Endothelial cell (in vitro differentiated cells): ENCODE results near the gene GOLPH3L. TPM values are rescaled to one million over a fixed set of nuclear protein-coding genes. Genes with fewer than 3 reads are reported as not detected.
A peak's percentile ranks its signal among the peaks of the same experiment; 100 is the strongest.

Experiments used
- DNase-seq: peaks from one replicate; pipeline ENCODE4 v3.0.0; 2021; ENCODE audit warnings: low spot score
- H3K27ac Mint-ChIP-seq: one replicate; pipeline ENCODE4 v1.8.0; 2021; ENCODE audit warnings: mixed read lengths, inconsistent platforms; ENCODE audit not compliant: unreplicated experiment
- H3K27me3 Mint-ChIP-seq: one replicate; pipeline ENCODE4 v1.8.0; 2021; ENCODE audit warnings: mild to moderate bottlenecking, moderate library complexity, mixed read lengths, inconsistent platforms; ENCODE audit not compliant: unreplicated experiment
- H3K36me3 Mint-ChIP-seq: one replicate; pipeline ENCODE4 v1.8.0; 2021; ENCODE audit warnings: mild to moderate bottlenecking, low read depth, mixed read lengths, inconsistent platforms; ENCODE audit not compliant: unreplicated experiment
- H3K4me1 Mint-ChIP-seq: one replicate; pipeline ENCODE4 v1.8.0; 2021; ENCODE audit warnings: mild to moderate bottlenecking, mixed read lengths, inconsistent platforms; ENCODE audit not compliant: unreplicated experiment
- H3K4me3 Mint-ChIP-seq: one replicate; pipeline ENCODE4 v1.8.0; 2021; ENCODE audit warnings: mild to moderate bottlenecking, mixed read lengths, inconsistent platforms; ENCODE audit not compliant: unreplicated experiment
- H3K9me3 Mint-ChIP-seq: one replicate; pipeline ENCODE4 v1.8.0; 2021; ENCODE audit warnings: mixed read lengths, inconsistent platforms; ENCODE audit not compliant: unreplicated experiment
- total RNA-seq: library from RNA; stranded (reverse); fragmentation: NEBNext Ultra II Directional; extraction: Animal tissue kit (Norgen Biotek cat#: 25700); gene quantifications from one replicate; pipeline ENCODE4 v1.2.1, GENCODE V29; 2021; ENCODE audit not compliant: unreplicated experiment
- TF ChIP-seq, protein P1 (sequence below): fragments of 200-600 bp; sonication (generic); IDR thresholded peaks from one replicate; pipeline ENCODE4 v1.5.0; 2021; ENCODE audit warnings: antibody characterized with exemption; ENCODE audit not compliant: unreplicated experiment

GOLPH3L gene
- total RNA-seq, 1 donor from 2014 or later: 21.5 TPM

DNA sequence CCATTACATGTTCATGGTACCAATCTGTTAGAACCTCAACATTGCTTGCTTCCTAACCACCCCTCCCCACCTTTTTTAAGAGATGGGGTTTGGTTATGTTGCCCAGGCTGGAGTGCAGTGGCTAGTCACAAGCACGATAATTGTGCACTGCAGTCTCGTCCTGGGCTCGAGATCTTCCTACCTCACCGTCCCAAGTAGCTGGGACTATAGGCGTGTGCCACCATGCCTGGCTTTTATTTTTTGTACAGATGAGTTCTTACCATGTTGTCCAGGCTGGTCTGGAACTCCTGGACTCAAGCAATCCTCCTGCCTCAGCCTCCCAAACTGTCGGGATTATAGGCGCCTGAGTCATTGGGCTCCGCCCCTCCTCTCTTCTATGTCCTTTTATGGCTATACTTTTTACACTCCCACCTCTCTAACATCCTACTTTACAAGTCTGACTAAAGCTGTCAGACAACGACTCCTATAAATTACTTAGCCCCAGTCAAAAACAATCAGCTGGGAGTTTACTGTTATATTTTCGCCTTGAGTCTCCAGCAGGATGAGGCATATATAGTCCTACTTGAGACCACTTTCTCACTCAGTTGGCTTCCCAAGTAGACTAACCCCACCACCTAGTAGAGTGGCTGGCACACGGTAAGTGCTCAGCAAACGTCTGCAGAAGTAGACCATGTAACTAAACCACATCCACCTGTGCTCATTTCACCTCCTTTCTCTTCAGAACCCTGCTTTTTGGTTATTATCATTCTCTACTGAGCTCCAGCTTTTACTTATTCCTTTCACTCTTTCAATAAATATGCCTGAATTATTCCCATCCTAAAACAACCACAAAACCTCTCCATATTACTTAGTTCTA lies 81.4 kb downstream of the GOLPH3L start:
- Mint-ChIP-seq H3K9me3 (no peaks in the 10 kb centered on the region), H3K4me1 (peaks cover 25% of the 10 kb centered on the region), H3K27ac (peak overlapping the region; percentile 37), H3K36me3 (peaks cover 22% of the 10 kb centered on the region), H3K27me3 (peaks cover 6% of the 10 kb centered on the region), H3K4me3 (peak overlapping the region; percentile 1)
- no peak for DNase-seq
- TF ChIP-seq, protein P1, sequence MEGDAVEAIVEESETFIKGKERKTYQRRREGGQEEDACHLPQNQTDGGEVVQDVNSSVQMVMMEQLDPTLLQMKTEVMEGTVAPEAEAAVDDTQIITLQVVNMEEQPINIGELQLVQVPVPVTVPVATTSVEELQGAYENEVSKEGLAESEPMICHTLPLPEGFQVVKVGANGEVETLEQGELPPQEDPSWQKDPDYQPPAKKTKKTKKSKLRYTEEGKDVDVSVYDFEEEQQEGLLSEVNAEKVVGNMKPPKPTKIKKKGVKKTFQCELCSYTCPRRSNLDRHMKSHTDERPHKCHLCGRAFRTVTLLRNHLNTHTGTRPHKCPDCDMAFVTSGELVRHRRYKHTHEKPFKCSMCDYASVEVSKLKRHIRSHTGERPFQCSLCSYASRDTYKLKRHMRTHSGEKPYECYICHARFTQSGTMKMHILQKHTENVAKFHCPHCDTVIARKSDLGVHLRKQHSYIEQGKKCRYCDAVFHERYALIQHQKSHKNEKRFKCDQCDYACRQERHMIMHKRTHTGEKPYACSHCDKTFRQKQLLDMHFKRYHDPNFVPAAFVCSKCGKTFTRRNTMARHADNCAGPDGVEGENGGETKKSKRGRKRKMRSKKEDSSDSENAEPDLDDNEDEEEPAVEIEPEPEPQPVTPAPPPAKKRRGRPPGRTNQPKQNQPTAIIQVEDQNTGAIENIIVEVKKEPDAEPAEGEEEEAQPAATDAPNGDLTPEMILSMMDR: no peak

DNA sequence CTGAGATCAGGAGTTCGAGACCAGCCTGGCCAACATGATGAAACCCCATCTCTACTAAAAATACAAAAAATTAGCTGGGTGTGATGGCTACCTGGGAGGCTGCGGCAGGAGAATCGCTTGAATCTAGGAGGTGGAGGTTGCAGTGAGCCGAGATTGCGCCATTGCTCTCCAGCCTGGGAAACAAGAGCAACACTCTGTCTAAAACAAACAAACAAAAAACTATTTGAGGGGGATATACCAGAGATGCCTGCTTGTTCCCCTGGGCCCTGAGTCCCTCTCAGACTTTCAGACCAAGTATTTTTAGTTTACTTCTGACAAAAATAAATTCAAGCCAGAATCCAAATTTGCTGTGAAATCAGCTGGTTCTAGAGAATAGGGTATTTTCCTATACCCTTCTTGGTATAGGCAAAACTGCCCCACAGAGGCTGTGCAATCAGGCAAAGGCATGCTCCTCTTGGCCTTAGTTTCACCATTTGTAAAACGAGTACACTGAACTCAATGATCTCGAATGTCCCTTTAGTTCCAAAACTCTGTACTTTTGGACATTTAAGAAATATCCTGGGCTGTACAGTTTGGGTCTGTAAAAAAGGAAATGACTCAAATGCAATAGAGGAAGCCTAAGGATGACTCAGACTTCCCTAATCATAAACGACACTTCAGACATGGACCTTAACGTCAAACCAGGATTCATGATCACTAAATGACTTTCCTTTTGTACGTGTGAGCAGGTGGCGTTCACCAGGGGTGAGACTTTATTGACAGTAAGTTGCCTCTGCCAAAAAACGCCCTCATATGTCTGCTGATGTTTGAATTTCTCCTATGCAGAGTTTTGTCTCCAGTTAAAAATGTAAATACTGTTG lies 83.7 kb downstream of the GOLPH3L start:
- Mint-ChIP-seq H3K4me1 (peaks cover 28% of the 10 kb centered on the region), H3K9me3 (no peaks in the 10 kb centered on the region), H3K4me3 (no peak overlapping the region), H3K36me3 (peaks cover 8% of the 10 kb centered on the region), H3K27me3 (peaks cover 4% of the 10 kb centered on the region), H3K27ac (peak overlapping the region; percentile 98)
- TF ChIP-seq, protein P1: no peak
- DNase-seq: no peak

DNA sequence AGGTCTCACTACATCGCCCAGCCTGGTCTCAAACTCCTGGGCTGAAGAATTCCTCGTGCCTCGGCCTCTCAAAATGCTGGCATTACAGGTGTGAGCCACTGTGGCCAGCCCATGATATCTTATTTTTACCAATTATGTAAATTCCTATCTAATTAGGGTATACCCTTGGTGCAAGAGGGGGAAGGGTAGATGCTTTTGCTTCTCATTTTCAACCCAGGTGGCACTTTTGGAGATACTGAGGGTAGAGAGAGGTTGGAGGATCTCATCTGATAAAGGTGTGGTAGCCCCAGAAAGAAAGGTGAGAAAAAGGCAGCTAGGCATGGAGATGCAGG lies 85.0 kb downstream of the GOLPH3L start:
- no peak for DNase-seq
- H3K27ac Mint-ChIP-seq: peak overlapping the region; percentile 98
- peaks cover 4% of the 10 kb centered on the region for H3K27me3 Mint-ChIP-seq
- H3K9me3 Mint-ChIP-seq: no peaks in the 10 kb centered on the region
- H3K36me3 Mint-ChIP-seq: peaks cover 6% of the 10 kb centered on the region
- peak overlapping the region; percentile 82 for H3K4me3 Mint-ChIP-seq
- TF ChIP-seq, protein P1: no peak
- H3K4me1 Mint-ChIP-seq: peaks cover 28% of the 10 kb centered on the region

DNA sequence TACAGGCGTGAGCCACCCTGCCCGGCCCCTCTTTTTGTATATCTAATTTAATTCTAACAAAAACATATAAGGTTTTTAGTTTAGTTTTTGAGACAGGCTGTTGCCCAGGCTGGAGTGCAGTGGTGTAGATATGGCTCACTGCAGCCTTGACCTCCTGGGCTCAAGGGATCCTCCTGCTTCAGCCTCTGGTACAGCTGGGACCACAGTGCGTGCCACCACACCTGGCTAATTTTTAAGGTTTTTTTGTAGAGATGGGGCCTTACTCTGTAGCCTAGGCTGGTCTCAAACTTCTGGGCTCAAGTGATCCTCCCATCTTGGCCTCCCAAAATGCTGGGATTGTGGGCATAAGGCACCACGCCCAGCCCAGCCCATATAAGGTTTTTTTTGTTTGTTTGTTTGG lies 86.4 kb downstream of the GOLPH3L start:
- no peak overlapping the region for H3K4me3 Mint-ChIP-seq
- TF ChIP-seq, protein P1: no peak
- no peaks in the 10 kb centered on the region for H3K9me3 Mint-ChIP-seq
- DNase-seq: no peak
- H3K27ac Mint-ChIP-seq: peak overlapping the region; percentile 98
- H3K4me1 Mint-ChIP-seq: peaks cover 28% of the 10 kb centered on the region
- H3K36me3 Mint-ChIP-seq: peaks cover 3% of the 10 kb centered on the region
- H3K27me3 Mint-ChIP-seq: peaks cover 4% of the 10 kb centered on the region
